ENCODE data around the gene EXOC7. TPM values are rescaled to one million over a fixed set of nuclear protein-coding genes. Genes with fewer than 3 reads are reported as not detected.
A peak's percentile ranks its signal among the peaks of the same experiment; 100 is the strongest.

EXOC7 gene
- 101 and 106 TPM in 2 replicates for total RNA-seq (2014; rRNA removed; shearing (Covaris generic))

GRCh38 chr17:76103274-76104139 is at the start of gene EXOC7:
EXOC7 (minus strand) TSS chr17:76103787; CDS start chr17:76103692, 95 bp downstream.
- H3K27ac ChIP-seq = peak within 1 kb of the TSS; percentile 65
- no peaks in the 10 kb centered on the region for H3K9me3 ChIP-seq (replicated peaks)
- peaks cover 26% of the 10 kb centered on the region for H3K36me3 ChIP-seq
- peak within 1 kb of the TSS; percentile 66 for H3K4me3 ChIP-seq
- no peaks in the 10 kb centered on the region for H3K27me3 ChIP-seq
- DNase-seq = peak; percentile 95 to 99
- H3K4me1 ChIP-seq = peaks cover 25% of the 10 kb centered on the region

- Histone ChIP-seq H3K27ac (no peak overlapping the region), H3K27me3 (no peaks in the 10 kb centered on the region), H3K4me1 (peaks cover 22% of the 10 kb centered on the region; the same call in 1 of the 2 replicates), H3K4me3 (no peak overlapping the region), H3K9me3 (replicated peaks) (no peaks in the 10 kb centered on the region), H3K36me3 (no peaks in the 10 kb centered on the region)
- no peak for DNase-seq
Observed at GRCh38 chr17:76153202-76153601, 49.6 kb upstream of the EXOC7 start.

DNA sequence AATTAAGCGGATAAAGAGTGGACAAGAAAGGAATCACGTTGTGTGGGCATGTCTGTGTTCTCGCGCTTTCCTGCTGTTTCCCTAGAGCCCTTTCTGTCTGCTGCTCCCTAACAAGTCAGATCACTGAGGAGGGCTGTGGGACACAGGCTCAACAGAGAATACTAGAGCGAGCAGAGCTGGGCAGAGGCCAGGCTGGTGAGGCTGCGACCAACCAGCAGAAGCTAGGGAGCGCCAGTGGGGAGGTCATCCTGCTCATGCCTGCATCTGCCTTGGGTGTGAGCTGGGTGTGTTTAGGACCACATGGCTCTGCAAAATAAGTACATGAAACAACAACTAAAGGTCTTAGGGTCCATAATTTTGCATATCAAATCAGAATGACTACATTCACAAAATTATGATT is 49.0 kb upstream of the EXOC7 start:
- no peaks in the 10 kb centered on the region for H3K27me3 ChIP-seq
- H3K27ac ChIP-seq = no peak overlapping the region
- no peak overlapping the region for H3K4me3 ChIP-seq
- H3K36me3 ChIP-seq = no peaks in the 10 kb centered on the region
- DNase-seq = no peak
- no peaks in the 10 kb centered on the region for H3K9me3 ChIP-seq (replicated peaks)
- H3K4me1 ChIP-seq = peaks cover 26% of the 10 kb centered on the region; the same call in 1 of the 2 replicates

GRCh38 chr17:76151896-76152454 is 48.4 kb upstream of the EXOC7 start:
- Histone ChIP-seq H3K4me1 (peaks cover 24% of the 10 kb centered on the region; the same call in 1 of the 2 replicates), H3K27me3 (no peaks in the 10 kb centered on the region), H3K9me3 (replicated peaks) (no peaks in the 10 kb centered on the region), H3K4me3 (no peak overlapping the region), H3K27ac (no peak overlapping the region), H3K36me3 (no peaks in the 10 kb centered on the region)
- DNase-seq = no peak

GRCh38 chr17:76150712-76151622 is 47.4 kb upstream of the EXOC7 start:
- H3K27me3 ChIP-seq = no peaks in the 10 kb centered on the region
- H3K4me3 ChIP-seq = no peak overlapping the region
- no peak for DNase-seq
- no peak overlapping the region for H3K27ac ChIP-seq
- H3K4me1 ChIP-seq = peaks cover 15% of the 10 kb centered on the region
- H3K36me3 ChIP-seq = no peaks in the 10 kb centered on the region
- H3K9me3 ChIP-seq (replicated peaks) = no peaks in the 10 kb centered on the region

GRCh38 chr17:76149214-76149613 is 45.6 kb upstream of the EXOC7 start:
- Histone ChIP-seq H3K4me1 (peaks cover 22% of the 10 kb centered on the region), H3K9me3 (replicated peaks) (no peaks in the 10 kb centered on the region), H3K36me3 (no peaks in the 10 kb centered on the region), H3K27ac (no peak overlapping the region), H3K27me3 (no peaks in the 10 kb centered on the region), H3K4me3 (no peak overlapping the region)
- peak in 1 of 2 experiments; percentile 59 for DNase-seq

- Histone ChIP-seq H3K27ac (no peak overlapping the region), H3K4me3 (no peak overlapping the region), H3K27me3 (no peaks in the 10 kb centered on the region), H3K9me3 (replicated peaks) (no peaks in the 10 kb centered on the region), H3K36me3 (no peaks in the 10 kb centered on the region), H3K4me1 (peaks cover 31% of the 10 kb centered on the region)
- DNase-seq = no peak
Observed at GRCh38 chr17:76148015-76148326, 44.4 kb upstream of the EXOC7 start.

DNA sequence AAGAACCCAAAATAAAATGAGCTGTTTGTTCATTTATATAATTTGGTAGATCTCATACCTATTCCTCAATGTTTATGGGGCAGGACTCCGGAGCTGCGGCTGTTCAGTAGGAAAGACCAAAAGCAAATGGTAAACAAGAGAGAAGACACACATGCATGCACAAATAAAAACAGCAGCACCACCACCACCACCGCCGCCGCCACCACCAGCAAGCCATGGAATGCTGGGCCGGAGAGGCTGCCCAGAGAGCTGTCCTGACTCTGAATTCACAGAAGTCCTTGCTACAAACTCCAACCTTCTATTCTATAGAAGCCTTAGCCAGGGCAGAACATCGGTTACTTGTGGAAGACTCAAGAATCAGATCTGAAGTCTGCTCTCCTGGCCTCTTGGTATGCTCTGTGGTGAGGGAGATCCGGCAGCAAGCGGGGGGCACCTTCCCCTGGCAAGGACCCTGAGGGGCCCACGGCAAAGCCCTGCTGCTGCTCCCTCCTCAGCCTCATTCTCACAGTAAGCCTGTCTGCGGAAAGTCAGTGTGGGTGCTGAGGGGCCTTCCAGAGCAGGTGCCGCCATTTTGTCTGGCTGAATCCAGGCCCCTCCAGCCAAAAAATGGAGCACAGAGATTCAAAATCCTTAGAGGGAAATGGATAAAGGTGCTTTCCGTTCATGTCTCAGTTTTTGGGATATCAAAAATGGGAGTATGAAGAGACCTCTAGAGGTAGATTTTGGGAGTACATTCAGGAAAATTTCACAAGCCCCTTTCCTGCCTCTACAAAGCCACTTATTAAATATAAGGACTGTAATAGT is 43.8 kb upstream of the EXOC7 start:
- no peaks in the 10 kb centered on the region for H3K27me3 ChIP-seq
- peaks cover 35% of the 10 kb centered on the region for H3K4me1 ChIP-seq
- peak in 1 of 2 experiments; percentile 69 for DNase-seq
- no peak overlapping the region for H3K4me3 ChIP-seq
- H3K36me3 ChIP-seq = no peaks in the 10 kb centered on the region
- no peak overlapping the region for H3K27ac ChIP-seq
- no peaks in the 10 kb centered on the region for H3K9me3 ChIP-seq (replicated peaks)

GRCh38 chr17:76146053-76146851 is 42.7 kb upstream of the EXOC7 start:
- H3K27ac ChIP-seq = no peak overlapping the region

DNA sequence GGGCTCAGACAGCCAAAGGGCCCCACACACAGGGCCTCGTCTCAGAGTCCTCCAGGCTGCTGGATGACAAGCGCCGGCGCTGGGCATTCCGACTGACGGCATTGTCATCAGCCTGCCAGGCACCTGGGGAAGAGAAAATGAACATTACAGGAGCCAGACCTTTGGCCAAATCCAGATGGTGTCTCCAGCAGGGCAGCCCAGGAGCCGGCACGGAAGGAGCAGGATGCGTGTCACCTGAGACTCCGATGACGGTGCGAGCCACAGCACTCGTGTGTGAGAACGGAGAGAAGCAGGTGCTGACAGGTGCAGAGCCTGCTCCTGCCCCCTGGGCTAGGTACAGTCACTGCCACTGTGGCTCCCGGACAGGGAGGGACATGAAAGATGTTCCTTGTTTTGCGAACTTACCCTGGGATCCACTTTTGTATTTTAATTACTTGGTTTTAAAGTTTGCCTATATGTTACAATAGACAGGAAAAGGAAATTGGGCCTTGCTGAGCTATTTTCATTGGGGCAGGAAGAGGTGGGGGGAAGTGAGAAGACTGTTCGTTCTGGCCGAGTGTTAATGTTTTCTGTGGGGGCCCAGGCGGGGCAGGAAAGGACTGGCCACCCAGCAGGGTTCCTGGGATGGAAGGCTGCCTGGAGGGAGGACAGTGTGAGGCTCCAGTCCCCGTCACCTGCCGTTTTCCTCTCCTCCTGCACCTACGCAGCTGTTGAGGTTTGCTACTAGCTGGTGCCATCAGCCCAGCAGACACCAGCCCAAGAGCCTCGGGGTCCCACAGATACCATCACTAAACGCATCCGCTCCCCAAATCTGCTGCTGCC is 41.9 kb upstream of the EXOC7 start:
- Histone ChIP-seq H3K36me3 (no peaks in the 10 kb centered on the region), H3K4me3 (no peak overlapping the region), H3K4me1 (peaks cover 46% of the 10 kb centered on the region), H3K27me3 (no peaks in the 10 kb centered on the region), H3K9me3 (replicated peaks) (no peaks in the 10 kb centered on the region), H3K27ac (no peak overlapping the region)
- DNase-seq = peak in 1 of 2 experiments; percentile 51

More at GRCh38 chr17:76146053-76146851, 42.7 kb upstream of the EXOC7 start:
- H3K9me3 ChIP-seq (replicated peaks) = no peaks in the 10 kb centered on the region
- peaks cover 46% of the 10 kb centered on the region for H3K4me1 ChIP-seq
- H3K36me3 ChIP-seq = no peaks in the 10 kb centered on the region
- DNase-seq = no peak
- H3K4me3 ChIP-seq = no peak overlapping the region
- no peaks in the 10 kb centered on the region for H3K27me3 ChIP-seq

- Histone ChIP-seq H3K27me3 (peaks cover 21% of the 10 kb centered on the region), H3K27ac (no peak overlapping the region), H3K4me1 (peaks cover 53% of the 10 kb centered on the region), H3K36me3 (no peaks in the 10 kb centered on the region), H3K9me3 (replicated peaks) (no peaks in the 10 kb centered on the region), H3K4me3 (no peak overlapping the region)
- DNase-seq = no peak
Observed at GRCh38 chr17:76142585-76143041, 39.0 kb upstream of the EXOC7 start.

DNA sequence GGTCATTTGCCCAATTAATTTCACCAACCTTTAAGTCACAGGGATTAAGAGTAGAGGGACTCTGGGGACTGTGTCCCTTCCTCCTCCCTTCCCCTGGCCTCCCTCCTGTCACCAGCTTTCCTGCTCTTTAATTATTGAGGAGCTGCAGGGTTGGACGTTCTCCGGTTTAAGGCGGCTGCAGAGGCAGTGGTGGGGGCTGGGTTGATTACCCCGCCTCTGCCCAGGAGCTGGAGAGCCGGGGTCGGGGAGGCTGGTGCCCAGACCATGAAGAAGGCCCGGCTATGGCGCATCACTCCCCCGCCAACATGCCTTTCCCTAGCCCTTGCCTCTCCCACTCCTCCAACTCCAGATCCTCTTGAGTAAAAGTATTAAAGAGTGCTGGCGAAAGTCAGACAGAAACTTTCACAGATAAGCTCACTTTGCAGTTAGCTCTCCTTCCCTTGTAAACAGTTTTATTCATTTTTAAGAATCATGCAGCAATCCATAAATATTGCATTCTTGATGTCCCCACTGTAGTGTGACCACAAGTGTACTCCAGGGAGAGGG is 38.5 kb upstream of the EXOC7 start:
- Histone ChIP-seq H3K4me1 (peaks cover 57% of the 10 kb centered on the region), H3K36me3 (no peaks in the 10 kb centered on the region), H3K4me3 (no peak overlapping the region), H3K27me3 (peaks cover 26% of the 10 kb centered on the region), H3K9me3 (replicated peaks) (no peaks in the 10 kb centered on the region), H3K27ac (no peak overlapping the region)
- DNase-seq = no peak
